WTC11 (cell line): Measurements from ENCODE around the gene KAZN. TPM values are rescaled to one million over a fixed set of nuclear protein-coding genes. Genes with fewer than 3 reads are reported as not detected.
A peak's percentile ranks its signal among the peaks of the same experiment; 100 is the strongest.

ENCODE experiments used
- ATAC-seq: fragments of 200-7000 bp; cut with Tn5 transposase; 2 replicates; pipeline ENCODE4 v1.10.0; 2021; ENCODE audit warnings: mild to moderate bottlenecking, moderate library complexity
- CTCF ChIA-PET: fragments of 300-600 bp; sonication (Branson Sonifier 250); formaldehyde crosslinking; loops from one replicate; lab custom pipeline; 2021; ENCODE audit warnings: antibody characterized with exemption; lab: Charles Lee
- POLR2A ChIA-PET: fragments of 350-600 bp; sonication (Branson Sonifier 250); formaldehyde crosslinking; loops from one replicate; lab custom pipeline; 2021; ENCODE audit warnings: antibody characterized with exemption; lab: Charles Lee
- DNase-seq: peaks from one replicate; pipeline ENCODE4 v3.0.0; 2021; ENCODE audit warnings: low spot score
- H3K27ac Mint-ChIP-seq: 2 replicates; pipeline ENCODE4 v1.8.0; 2021; ENCODE audit warnings: mixed read lengths
- H3K27me3 Mint-ChIP-seq: 2 replicates; pipeline ENCODE4 v1.8.0; 2021; ENCODE audit warnings: low read depth, mild to moderate bottlenecking, moderate library complexity, mixed read lengths
- H3K36me3 Mint-ChIP-seq: 2 replicates; pipeline ENCODE4 v1.8.0; 2021; ENCODE audit warnings: mixed read lengths
- H3K4me1 Mint-ChIP-seq: 2 replicates; pipeline ENCODE4 v1.8.0; 2022; ENCODE audit warnings: mixed read lengths
- H3K4me3 Mint-ChIP-seq: 2 replicates; pipeline ENCODE4 v1.8.0; 2021; ENCODE audit warnings: mild to moderate bottlenecking, moderate library complexity, mixed read lengths
- H3K9me3 Mint-ChIP-seq: 2 replicates; pipeline ENCODE4 v1.8.0; 2021; ENCODE audit warnings: mixed read lengths
- ATF3 ChIP-seq: sonication (generic); formaldehyde crosslinking; conservative IDR thresholded peaks from 2 replicates; pipeline ENCODE4 v1.8.1; 2022; ENCODE audit warnings: mild to moderate bottlenecking, missing genetic modification reagents
- CBFB ChIP-seq: sonication (generic); formaldehyde crosslinking; IDR thresholded peaks from 2 replicates; pipeline ENCODE4 v1.8.1; 2022; ENCODE audit warnings: mild to moderate bottlenecking, low read depth, missing genetic modification reagents
- FOXP4 ChIP-seq: sonication (generic); formaldehyde crosslinking; IDR thresholded peaks from 2 replicates; pipeline ENCODE4 v1.8.0; 2022; ENCODE audit warnings: mild to moderate bottlenecking, missing genetic modification reagents
- IRF2 ChIP-seq: sonication (generic); formaldehyde crosslinking; IDR thresholded peaks from 2 replicates; pipeline ENCODE4 v1.8.0; 2022; ENCODE audit warnings: low read depth, missing genetic modification reagents, borderline replicate concordance
- KAT7 ChIP-seq: sonication (generic); formaldehyde crosslinking; IDR thresholded peaks from 2 replicates; pipeline ENCODE4 v1.8.1; 2023; ENCODE audit warnings: missing genetic modification reagents, mild to moderate bottlenecking, borderline replicate concordance
- NFATC4 ChIP-seq: fragments of 250-450 bp; sonication (Bioruptor Pico); IDR thresholded peaks from 2 replicates; pipeline ENCODE4 v1.9.0; 2021; ENCODE audit warnings: mild to moderate bottlenecking
- NFYB ChIP-seq: sonication (generic); formaldehyde crosslinking; conservative IDR thresholded peaks from 2 replicates; pipeline ENCODE4 v1.8.0; 2022; ENCODE audit warnings: low read depth, missing genetic modification reagents
- TEAD4 ChIP-seq: sonication (generic); formaldehyde crosslinking; IDR thresholded peaks from 2 replicates; pipeline ENCODE4 v1.8.0; 2022; ENCODE audit warnings: mild to moderate bottlenecking, missing genetic modification reagents
- USF1 ChIP-seq: sonication (generic); formaldehyde crosslinking; IDR thresholded peaks from 2 replicates; pipeline ENCODE4 v1.8.0; 2022; ENCODE audit warnings: mild to moderate bottlenecking, missing genetic modification reagents
- total RNA-seq: library from RNA; stranded (reverse); gene quantifications from 3 replicates; pipeline ENCODE4 v1.2.3, GENCODE V29; 2021
- TF ChIP-seq, protein P1 (sequence below): fragments of 250-450 bp; sonication (Bioruptor Pico); IDR thresholded peaks from 2 replicates; pipeline ENCODE4 v2.1.2; 2022; ENCODE audit warnings: mild to moderate bottlenecking, moderate library complexity
- TF ChIP-seq, protein P2 (sequence below): sonication (generic); formaldehyde crosslinking; IDR thresholded peaks from 2 replicates; pipeline ENCODE4 v1.8.0; 2022; ENCODE audit warnings: mild to moderate bottlenecking, missing genetic modification reagents

KAZN gene
- total RNA-seq, 1 experiment from 2014 or later, result 19.9 TPM

- TF ChIP-seq TEAD4 (CRISPR knock-in tag) (no peak), ATF3 (no peak)
- TF ChIP-seq, protein P1, sequence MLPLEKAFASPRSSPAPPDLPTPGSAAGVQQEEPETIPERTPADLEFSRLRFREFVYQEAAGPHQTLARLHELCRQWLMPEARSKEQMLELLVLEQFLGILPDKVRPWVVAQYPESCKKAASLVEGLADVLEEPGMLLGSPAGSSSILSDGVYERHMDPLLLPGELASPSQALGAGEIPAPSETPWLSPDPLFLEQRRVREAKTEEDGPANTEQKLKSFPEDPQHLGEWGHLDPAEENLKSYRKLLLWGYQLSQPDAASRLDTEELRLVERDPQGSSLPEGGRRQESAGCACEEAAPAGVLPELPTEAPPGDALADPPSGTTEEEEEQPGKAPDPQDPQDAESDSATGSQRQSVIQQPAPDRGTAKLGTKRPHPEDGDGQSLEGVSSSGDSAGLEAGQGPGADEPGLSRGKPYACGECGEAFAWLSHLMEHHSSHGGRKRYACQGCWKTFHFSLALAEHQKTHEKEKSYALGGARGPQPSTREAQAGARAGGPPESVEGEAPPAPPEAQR (CRISPR knock-in tag), result no peak
- TF ChIP-seq, all 79 proteins: peak for 0
These were observed 227.7 kb downstream of the KAZN start (continued) for GRCh38 chr1:14826172-14826636.

- no peak for DNase-seq
- CTCF ChIA-PET, result no interaction called here
- H3K27ac Mint-ChIP-seq, result no peak overlapping the region
- TF ChIP-seq NFYB (0 out of 2 replicates have a peak, but pooled peaks have one; percentile 13), USF1 (no peak), IRF2 (CRISPR knock-in tag) (no peak)
- TF ChIP-seq, protein P2, sequence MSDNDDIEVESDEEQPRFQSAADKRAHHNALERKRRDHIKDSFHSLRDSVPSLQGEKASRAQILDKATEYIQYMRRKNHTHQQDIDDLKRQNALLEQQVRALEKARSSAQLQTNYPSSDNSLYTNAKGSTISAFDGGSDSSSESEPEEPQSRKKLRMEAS (CRISPR knock-in tag), result no peak
- H3K4me1 Mint-ChIP-seq, result peaks cover 12% of the 10 kb centered on the region
- POLR2A ChIA-PET, result no interaction called here
- ATAC-seq, result peak; percentile 70
- no peaks in the 10 kb centered on the region for H3K36me3 Mint-ChIP-seq
- no peaks in the 10 kb centered on the region for H3K27me3 Mint-ChIP-seq
- H3K9me3 Mint-ChIP-seq, result peaks cover 5% of the 10 kb centered on the region; the same call in 1 of the 2 replicates
- no peak overlapping the region for H3K4me3 Mint-ChIP-seq
These were observed 228.3 kb downstream of the KAZN start for GRCh38 chr1:14826731-14827326.

GRCh38 chr1:14827870-14828269 is 229.4 kb downstream of the KAZN start:
- Mint-ChIP-seq H3K9me3 (peaks cover 5% of the 10 kb centered on the region; the same call in 1 of the 2 replicates), H3K4me3 (no peak overlapping the region), H3K4me1 (peaks cover 12% of the 10 kb centered on the region), H3K27me3 (no peaks in the 10 kb centered on the region), H3K36me3 (no peaks in the 10 kb centered on the region), H3K27ac (no peak overlapping the region)
- ATAC-seq (no peak), DNase-seq (no peak)
- TF ChIP-seq KAT7 (CRISPR knock-in tag), result no peak
- TF ChIP-seq CBFB (CRISPR knock-in tag), result no peak
- TF ChIP-seq, protein P2 (CRISPR knock-in tag), result no peak
- CTCF ChIA-PET, result no interaction called here
- POLR2A ChIA-PET, result interaction anchor here (0.6 kb wide), 1 partner anchor 355 kb away, joined by 4 read pairs; no protein-coding TSS in a partner anchor

GRCh38 chr1:14828665-14829064 is 230.2 kb downstream of the KAZN start:
- no peak for DNase-seq

More at GRCh38 chr1:14828665-14829064, 230.2 kb downstream of the KAZN start:
- Mint-ChIP-seq H3K4me1 (peaks cover 12% of the 10 kb centered on the region), H3K9me3 (peaks cover 5% of the 10 kb centered on the region; the same call in 1 of the 2 replicates), H3K27ac (no peak overlapping the region), H3K36me3 (no peaks in the 10 kb centered on the region), H3K27me3 (no peaks in the 10 kb centered on the region), H3K4me3 (no peak overlapping the region)
- ATAC-seq, result no peak
- no peak for TF ChIP-seq NFATC4
- TF ChIP-seq FOXP4 (CRISPR knock-in tag), result no peak
- ChIA-PET CTCF (interaction anchor here (0.8 to 1.0 kb wide), 2 partner anchors 50 to 203 kb away, joined by 4 read pairs; no protein-coding TSS in a partner anchor), POLR2A (no interaction called here)
